SK-N-SH treated with all-trans-retinoic acid at 6 μM for 48 hours (cell line): ENCODE data around the gene ZSCAN25.

Experiments used
- ATAC-seq: fragments of 200-7000 bp; cut with Tn5 transposase; 3 replicates; pipeline ENCODE4 v1.9.1; 2020; ENCODE audit warnings: mild to moderate bottlenecking, moderate library complexity
- ARNTL ChIP-seq: fragments of 450-650 bp; formaldehyde crosslinking; IDR thresholded peaks from 2 replicates; pipeline ENCODE4 v1.5.0; 2020; ENCODE audit warnings: low read depth, mild to moderate bottlenecking, moderate library complexity, borderline replicate concordance
- BACH2 ChIP-seq: fragments of 250-450 bp; sonication (Bioruptor Pico); IDR thresholded peaks from 2 replicates; pipeline ENCODE4 v1.9.0; 2021; ENCODE audit warnings: mild to moderate bottlenecking, borderline replicate concordance
- CREB5 ChIP-seq: fragments of 250-450 bp; sonication (Bioruptor Pico); IDR thresholded peaks from 2 replicates; pipeline ENCODE4 v1.5.1; 2020; ENCODE audit warnings: low read depth, mild to moderate bottlenecking, moderate library complexity
- ESRRG ChIP-seq: fragments of 250-450 bp; sonication (Bioruptor Pico); IDR thresholded peaks from 2 replicates; pipeline ENCODE4 v1.6.1; 2021; ENCODE audit warnings: mild to moderate bottlenecking
- GLIS3 ChIP-seq: fragments of 250-450 bp; sonication (Bioruptor Pico); IDR thresholded peaks from 2 replicates; pipeline ENCODE4 v1.5.0; 2020; ENCODE audit warnings: mild to moderate bottlenecking, moderate library complexity
- ISL1 ChIP-seq: fragments of 250-450 bp; sonication (Bioruptor Pico); IDR thresholded peaks from 2 replicates; pipeline ENCODE4 v2.1.2; 2022; ENCODE audit warnings: mild to moderate bottlenecking, moderate library complexity
- POU6F1 ChIP-seq: fragments of 250-450 bp; sonication (Bioruptor Pico); IDR thresholded peaks from 2 replicates; pipeline ENCODE4 v1.8.0; 2021; ENCODE audit warnings: low read depth, mild to moderate bottlenecking, moderate library complexity, borderline replicate concordance
- PPARA ChIP-seq: fragments of 250-450 bp; sonication (Bioruptor Pico); IDR thresholded peaks from 2 replicates; pipeline ENCODE4 v1.5.0; 2020; ENCODE audit warnings: mild to moderate bottlenecking, borderline replicate concordance
- RARB ChIP-seq: fragments of 250-450 bp; sonication (Bioruptor Pico); IDR thresholded peaks from 2 replicates; pipeline ENCODE4 v1.8.0; 2021; ENCODE audit warnings: mild to moderate bottlenecking, moderate library complexity
- SNAI2 ChIP-seq: fragments of 250-450 bp; sonication (Bioruptor Pico); IDR thresholded peaks from 2 replicates; pipeline ENCODE4 v1.5.0; 2020; ENCODE audit warnings: mild to moderate bottlenecking, moderate library complexity
- TCF4 ChIP-seq: fragments of 250-450 bp; sonication (Bioruptor Pico); IDR thresholded peaks from 2 replicates; pipeline ENCODE4 v1.8.0; 2021; ENCODE audit warnings: mild to moderate bottlenecking, moderate library complexity, borderline replicate concordance
- TOX ChIP-seq: fragments of 250-450 bp; sonication (Bioruptor Pico); IDR thresholded peaks from 2 replicates; pipeline ENCODE4 v1.8.0; 2021; ENCODE audit warnings: mild to moderate bottlenecking, moderate library complexity, borderline replicate concordance
- ZC3H10 ChIP-seq: fragments of 250-450 bp; sonication (Bioruptor Pico); IDR thresholded peaks from 2 replicates; pipeline ENCODE4 v1.5.1; 2021; ENCODE audit warnings: mild to moderate bottlenecking, moderate library complexity
- ZFP3 ChIP-seq: fragments of 250-450 bp; sonication (Bioruptor Pico); IDR thresholded peaks from 2 replicates; pipeline ENCODE4 v1.5.0; 2020; ENCODE audit warnings: mild to moderate bottlenecking, moderate library complexity
- ZFP30 ChIP-seq: fragments of 450-650 bp; formaldehyde crosslinking; IDR thresholded peaks from 2 replicates; pipeline ENCODE4 v1.5.0; 2022; ENCODE audit warnings: mild to moderate bottlenecking, moderate library complexity
- ZNF565 ChIP-seq: fragments of 450-650 bp; formaldehyde crosslinking; conservative IDR thresholded peaks from 2 replicates; pipeline ENCODE4 v1.5.0; 2020; ENCODE audit warnings: low read depth, mild to moderate bottlenecking, moderate library complexity
- ZNF70 ChIP-seq: fragments of 450-650 bp; formaldehyde crosslinking; IDR thresholded peaks from 2 replicates; pipeline ENCODE4 v1.5.0; 2020; ENCODE audit warnings: mild to moderate bottlenecking, moderate library complexity
- ZNF8 ChIP-seq: fragments of 450-650 bp; formaldehyde crosslinking; IDR thresholded peaks from 2 replicates; pipeline ENCODE4 v1.5.0; 2020; ENCODE audit warnings: mild to moderate bottlenecking, moderate library complexity
- TF ChIP-seq, protein P1 (sequence below): fragments of 250-450 bp; sonication (Bioruptor Pico); IDR thresholded peaks from 2 replicates; pipeline ENCODE4 v1.5.0; 2020; ENCODE audit warnings: mild to moderate bottlenecking, moderate library complexity
- TF ChIP-seq, protein P2 (sequence below): fragments of 250-450 bp; sonication (Bioruptor Pico); IDR thresholded peaks from 2 replicates; pipeline ENCODE4 v1.8.0; 2020; ENCODE audit warnings: mild to moderate bottlenecking, moderate library complexity, borderline replicate concordance

The ZSCAN25 gene

DNA sequence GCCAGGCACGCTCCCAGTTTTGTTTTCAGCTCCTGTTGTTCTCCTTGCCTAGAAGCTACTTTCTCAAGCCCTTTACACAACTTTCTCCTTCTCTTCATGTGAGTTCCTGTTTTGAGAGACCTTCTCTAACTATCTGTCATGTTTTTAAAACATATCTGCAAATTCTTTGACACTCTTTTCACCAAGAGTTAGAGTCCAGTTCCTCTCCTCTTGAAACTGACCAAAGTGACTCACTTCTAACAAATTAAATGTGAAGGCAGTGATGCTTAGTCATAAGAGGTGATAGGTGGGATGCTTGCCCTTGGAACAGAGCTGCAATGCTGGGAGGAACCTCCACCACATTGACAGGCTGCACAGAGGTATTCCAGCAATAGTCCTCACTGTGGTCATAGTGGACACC is 25.3 kb downstream of the ZSCAN25 start:
- ATAC-seq: no peak
- TF ChIP-seq TOX (no peak), ARNTL (CRISPR knock-in tag) (no peak), POU6F1 (no peak), ZNF70 (CRISPR knock-in tag) (no peak), ZFP3 (CRISPR knock-in tag) (no peak), GLIS3 (no peak), ZNF8 (CRISPR knock-in tag) (no peak), PPARA (CRISPR knock-in tag) (no peak), RARB (CRISPR knock-in tag) (no peak), ISL1 (CRISPR knock-in tag) (no peak), ZC3H10 (CRISPR knock-in tag) (no peak), CREB5 (no peak), TCF4 (CRISPR knock-in tag) (no peak)
- TF ChIP-seq, protein P1, sequence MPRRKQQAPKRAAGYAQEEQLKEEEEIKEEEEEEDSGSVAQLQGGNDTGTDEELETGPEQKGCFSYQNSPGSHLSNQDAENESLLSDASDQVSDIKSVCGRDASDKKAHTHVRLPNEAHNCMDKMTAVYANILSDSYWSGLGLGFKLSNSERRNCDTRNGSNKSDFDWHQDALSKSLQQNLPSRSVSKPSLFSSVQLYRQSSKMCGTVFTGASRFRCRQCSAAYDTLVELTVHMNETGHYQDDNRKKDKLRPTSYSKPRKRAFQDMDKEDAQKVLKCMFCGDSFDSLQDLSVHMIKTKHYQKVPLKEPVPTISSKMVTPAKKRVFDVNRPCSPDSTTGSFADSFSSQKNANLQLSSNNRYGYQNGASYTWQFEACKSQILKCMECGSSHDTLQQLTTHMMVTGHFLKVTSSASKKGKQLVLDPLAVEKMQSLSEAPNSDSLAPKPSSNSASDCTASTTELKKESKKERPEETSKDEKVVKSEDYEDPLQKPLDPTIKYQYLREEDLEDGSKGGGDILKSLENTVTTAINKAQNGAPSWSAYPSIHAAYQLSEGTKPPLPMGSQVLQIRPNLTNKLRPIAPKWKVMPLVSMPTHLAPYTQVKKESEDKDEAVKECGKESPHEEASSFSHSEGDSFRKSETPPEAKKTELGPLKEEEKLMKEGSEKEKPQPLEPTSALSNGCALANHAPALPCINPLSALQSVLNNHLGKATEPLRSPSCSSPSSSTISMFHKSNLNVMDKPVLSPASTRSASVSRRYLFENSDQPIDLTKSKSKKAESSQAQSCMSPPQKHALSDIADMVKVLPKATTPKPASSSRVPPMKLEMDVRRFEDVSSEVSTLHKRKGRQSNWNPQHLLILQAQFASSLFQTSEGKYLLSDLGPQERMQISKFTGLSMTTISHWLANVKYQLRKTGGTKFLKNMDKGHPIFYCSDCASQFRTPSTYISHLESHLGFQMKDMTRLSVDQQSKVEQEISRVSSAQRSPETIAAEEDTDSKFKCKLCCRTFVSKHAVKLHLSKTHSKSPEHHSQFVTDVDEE (CRISPR knock-in tag): no peak

GRCh38 chr7:99643464-99643863 is 26.7 kb downstream of the ZSCAN25 start:
- no peak for TF ChIP-seq ZNF70 (CRISPR knock-in tag)
- no peak for TF ChIP-seq PPARA (CRISPR knock-in tag)
- no peak for TF ChIP-seq POU6F1
- no peak for TF ChIP-seq CREB5
- TF ChIP-seq ZFP30 (CRISPR knock-in tag): no peak
- TF ChIP-seq ZNF565 (CRISPR knock-in tag): no peak
- TF ChIP-seq, protein P2, sequence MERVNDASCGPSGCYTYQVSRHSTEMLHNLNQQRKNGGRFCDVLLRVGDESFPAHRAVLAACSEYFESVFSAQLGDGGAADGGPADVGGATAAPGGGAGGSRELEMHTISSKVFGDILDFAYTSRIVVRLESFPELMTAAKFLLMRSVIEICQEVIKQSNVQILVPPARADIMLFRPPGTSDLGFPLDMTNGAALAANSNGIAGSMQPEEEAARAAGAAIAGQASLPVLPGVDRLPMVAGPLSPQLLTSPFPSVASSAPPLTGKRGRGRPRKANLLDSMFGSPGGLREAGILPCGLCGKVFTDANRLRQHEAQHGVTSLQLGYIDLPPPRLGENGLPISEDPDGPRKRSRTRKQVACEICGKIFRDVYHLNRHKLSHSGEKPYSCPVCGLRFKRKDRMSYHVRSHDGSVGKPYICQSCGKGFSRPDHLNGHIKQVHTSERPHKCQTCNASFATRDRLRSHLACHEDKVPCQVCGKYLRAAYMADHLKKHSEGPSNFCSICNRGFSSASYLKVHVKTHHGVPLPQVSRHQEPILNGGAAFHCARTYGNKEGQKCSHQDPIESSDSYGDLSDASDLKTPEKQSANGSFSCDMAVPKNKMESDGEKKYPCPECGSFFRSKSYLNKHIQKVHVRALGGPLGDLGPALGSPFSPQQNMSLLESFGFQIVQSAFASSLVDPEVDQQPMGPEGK (CRISPR knock-in tag): no peak
- no peak for TF ChIP-seq ISL1 (CRISPR knock-in tag)
- TF ChIP-seq SNAI2 (CRISPR knock-in tag): no peak
- TF ChIP-seq, protein P1 (CRISPR knock-in tag): no peak
- no peak for TF ChIP-seq ESRRG (CRISPR knock-in tag)
- TF ChIP-seq ZNF8 (CRISPR knock-in tag): no peak
- no peak for TF ChIP-seq ZC3H10 (CRISPR knock-in tag)
- TF ChIP-seq BACH2 (CRISPR knock-in tag): no peak
- no peak for ATAC-seq
